ENCODE data around the gene SLC39A9. TPM values are rescaled to one million over a fixed set of nuclear protein-coding genes. Genes with fewer than 3 reads are reported as not detected.

The SLC39A9 gene
- total RNA-seq, 1 donor from 2014 or later, result 61.2 TPM

GRCh38 chr14:69372146-69372545, 26.3 kb upstream of the SLC39A9 start:
- H3K4me3 ChIP-seq, result no peak overlapping the region
- no peaks in the 10 kb centered on the region for H3K79me2 ChIP-seq (ENCODE audit: low read depth)
- no peak overlapping the region for H3K4me2 ChIP-seq
- Mint-ChIP-seq H3K4me3 (no peak overlapping the region), H3K4me1 (no peaks in the 10 kb centered on the region), H3K36me3 (peaks cover 29% of the 10 kb centered on the region), H3K9me3 (peaks cover 4% of the 10 kb centered on the region), H3K27me3 (ENCODE audit: insufficient read depth, low read depth) (no peaks in the 10 kb centered on the region), H3K27ac (no peak overlapping the region)
- TF ChIP-seq EZH2 (IDR thresholded peaks at IDR 0.05), result no peak
- no peak for TF ChIP-seq EZH2phosphoT487 (IDR thresholded peaks at IDR 0.05)
- H3K27ac ChIP-seq, result no peak overlapping the region
- peaks cover 11% of the 10 kb centered on the region for H4K20me1 ChIP-seq (ENCODE audit: low read depth)
- no peak overlapping the region for H3K9ac ChIP-seq
- DNase-seq (ENCODE audit: low spot score), result no peak
- peaks cover 6% of the 10 kb centered on the region for H3F3A ChIP-seq (ENCODE audit: low read depth)
- H3K4me1 ChIP-seq, result no peaks in the 10 kb centered on the region
- H3K36me3 ChIP-seq, result peaks cover 9% of the 10 kb centered on the region
- no peaks in the 10 kb centered on the region for H3K27me3 ChIP-seq
- H2AFZ ChIP-seq (replicated peaks), result no peak overlapping the region
- H3K9me3 ChIP-seq (ENCODE audit: low read depth), result no peaks in the 10 kb centered on the region

DNA sequence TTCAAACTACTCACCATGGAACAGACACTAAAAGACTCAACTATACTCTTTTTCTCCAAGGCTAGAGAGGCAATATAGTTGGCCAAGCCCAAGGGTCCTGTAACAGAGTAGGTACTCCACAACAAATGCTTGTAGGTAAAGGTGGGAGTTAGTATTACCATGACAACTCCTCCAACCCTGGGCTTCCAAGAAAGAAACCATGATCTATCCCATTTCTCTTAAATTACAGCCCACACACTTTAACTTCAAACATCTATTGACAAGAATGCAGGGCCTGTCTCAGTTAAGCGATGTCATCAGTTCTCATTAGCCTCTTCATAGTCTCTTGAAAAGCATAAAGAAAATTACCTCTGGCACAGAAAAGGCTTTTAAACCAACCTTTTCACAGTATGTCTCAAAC, 25.4 kb upstream of the SLC39A9 start:
- no peak overlapping the region for H3K9ac ChIP-seq
- no peak overlapping the region for H3K4me2 ChIP-seq
- no peak overlapping the region for H3K4me3 ChIP-seq
- H3K9me3 ChIP-seq (ENCODE audit: low read depth), result no peaks in the 10 kb centered on the region
- H4K20me1 ChIP-seq (ENCODE audit: low read depth), result peaks cover 11% of the 10 kb centered on the region
- no peak overlapping the region for H3K27ac ChIP-seq
- H3K4me1 ChIP-seq, result no peaks in the 10 kb centered on the region
- peaks cover 32% of the 10 kb centered on the region for H3K36me3 Mint-ChIP-seq
- no peak for TF ChIP-seq EZH2 (IDR thresholded peaks at IDR 0.05)
- TF ChIP-seq, protein P1, sequence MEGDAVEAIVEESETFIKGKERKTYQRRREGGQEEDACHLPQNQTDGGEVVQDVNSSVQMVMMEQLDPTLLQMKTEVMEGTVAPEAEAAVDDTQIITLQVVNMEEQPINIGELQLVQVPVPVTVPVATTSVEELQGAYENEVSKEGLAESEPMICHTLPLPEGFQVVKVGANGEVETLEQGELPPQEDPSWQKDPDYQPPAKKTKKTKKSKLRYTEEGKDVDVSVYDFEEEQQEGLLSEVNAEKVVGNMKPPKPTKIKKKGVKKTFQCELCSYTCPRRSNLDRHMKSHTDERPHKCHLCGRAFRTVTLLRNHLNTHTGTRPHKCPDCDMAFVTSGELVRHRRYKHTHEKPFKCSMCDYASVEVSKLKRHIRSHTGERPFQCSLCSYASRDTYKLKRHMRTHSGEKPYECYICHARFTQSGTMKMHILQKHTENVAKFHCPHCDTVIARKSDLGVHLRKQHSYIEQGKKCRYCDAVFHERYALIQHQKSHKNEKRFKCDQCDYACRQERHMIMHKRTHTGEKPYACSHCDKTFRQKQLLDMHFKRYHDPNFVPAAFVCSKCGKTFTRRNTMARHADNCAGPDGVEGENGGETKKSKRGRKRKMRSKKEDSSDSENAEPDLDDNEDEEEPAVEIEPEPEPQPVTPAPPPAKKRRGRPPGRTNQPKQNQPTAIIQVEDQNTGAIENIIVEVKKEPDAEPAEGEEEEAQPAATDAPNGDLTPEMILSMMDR (IDR thresholded peaks at IDR 0.05), result no peak
- no peak for TF ChIP-seq EZH2phosphoT487 (IDR thresholded peaks at IDR 0.05)
- peaks cover 12% of the 10 kb centered on the region for H3K36me3 ChIP-seq
- peaks cover 6% of the 10 kb centered on the region for H3F3A ChIP-seq (ENCODE audit: low read depth)
- no peak overlapping the region for H3K27ac Mint-ChIP-seq
- H3K79me2 ChIP-seq (ENCODE audit: low read depth), result no peaks in the 10 kb centered on the region
- no peak overlapping the region for H2AFZ ChIP-seq (replicated peaks)
- DNase-seq (ENCODE audit: low spot score), result no peak
- no peak overlapping the region for H3K4me3 Mint-ChIP-seq
- no peaks in the 10 kb centered on the region for H3K27me3 ChIP-seq
- peaks cover 4% of the 10 kb centered on the region for H3K9me3 Mint-ChIP-seq
- H3K4me1 Mint-ChIP-seq, result no peaks in the 10 kb centered on the region
- no peaks in the 10 kb centered on the region for H3K27me3 Mint-ChIP-seq (ENCODE audit: insufficient read depth, low read depth)

DNA sequence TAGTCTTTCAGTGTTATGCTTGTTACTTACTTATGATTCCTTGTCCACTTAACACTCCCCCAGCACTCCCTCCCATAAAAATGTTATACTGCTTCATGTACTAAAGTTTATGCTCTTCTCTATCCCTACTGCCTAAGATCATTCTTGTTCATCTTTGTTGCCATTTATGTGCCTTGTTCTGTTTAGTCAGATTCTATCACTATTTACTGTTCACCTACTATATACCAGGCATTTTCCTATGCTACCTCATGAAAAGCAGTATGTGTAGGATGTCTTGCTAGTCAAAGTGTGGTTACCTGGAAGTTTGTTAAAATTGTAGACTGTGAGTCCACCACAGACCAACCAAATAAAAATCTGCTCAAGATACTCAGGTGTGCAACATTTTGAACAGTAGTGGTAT, 24.3 kb upstream of the SLC39A9 start:
- H3K4me3 Mint-ChIP-seq, result no peak overlapping the region
- no peak overlapping the region for H3K4me3 ChIP-seq
- no peak overlapping the region for H3K27ac Mint-ChIP-seq

GRCh38 chr14:69375182-69375581, 23.3 kb upstream of the SLC39A9 start:
- Mint-ChIP-seq H3K27me3 (ENCODE audit: insufficient read depth, low read depth) (no peaks in the 10 kb centered on the region), H3K36me3 (peaks cover 38% of the 10 kb centered on the region), H3K4me1 (no peaks in the 10 kb centered on the region), H3K4me3 (no peak overlapping the region), H3K27ac (no peak overlapping the region), H3K9me3 (peaks cover 4% of the 10 kb centered on the region)
- no peak overlapping the region for H2AFZ ChIP-seq (replicated peaks)
- DNase-seq (ENCODE audit: low spot score), result no peak
- no peak overlapping the region for H3K9ac ChIP-seq
- H4K20me1 ChIP-seq (ENCODE audit: low read depth), result peaks cover 24% of the 10 kb centered on the region
- H3K4me1 ChIP-seq, result no peaks in the 10 kb centered on the region
- no peak overlapping the region for H3K27ac ChIP-seq
- peaks cover 6% of the 10 kb centered on the region for H3F3A ChIP-seq (ENCODE audit: low read depth)
- peaks cover 16% of the 10 kb centered on the region for H3K36me3 ChIP-seq
- peaks cover 7% of the 10 kb centered on the region for H3K79me2 ChIP-seq (ENCODE audit: low read depth)
- H3K4me3 ChIP-seq, result no peak overlapping the region
- H3K27me3 ChIP-seq, result no peaks in the 10 kb centered on the region
- TF ChIP-seq, protein P1 (IDR thresholded peaks at IDR 0.05), result no peak
- TF ChIP-seq EZH2phosphoT487 (IDR thresholded peaks at IDR 0.05) (no peak), EZH2 (IDR thresholded peaks at IDR 0.05) (no peak)
- H3K4me2 ChIP-seq, result no peak overlapping the region
- H3K9me3 ChIP-seq (ENCODE audit: low read depth), result no peaks in the 10 kb centered on the region

More for the DNA sequence above, 24.3 kb upstream of the SLC39A9 start:
- Histone ChIP-seq H3K9ac (no peak overlapping the region), H3K9me3 (ENCODE audit: low read depth) (no peaks in the 10 kb centered on the region), H4K20me1 (ENCODE audit: low read depth) (peaks cover 16% of the 10 kb centered on the region), H3K4me1 (no peaks in the 10 kb centered on the region), H2AFZ (replicated peaks) (no peak overlapping the region), H3K36me3 (peaks cover 16% of the 10 kb centered on the region), H3K27ac (no peak overlapping the region), H3K79me2 (ENCODE audit: low read depth) (no peaks in the 10 kb centered on the region), H3K4me2 (no peak overlapping the region), H3K27me3 (no peaks in the 10 kb centered on the region), H3F3A (ENCODE audit: low read depth) (peaks cover 6% of the 10 kb centered on the region)
- peaks cover 4% of the 10 kb centered on the region for H3K9me3 Mint-ChIP-seq
- no peak for DNase-seq (ENCODE audit: low spot score)
- TF ChIP-seq EZH2phosphoT487 (IDR thresholded peaks at IDR 0.05) (no peak), EZH2 (IDR thresholded peaks at IDR 0.05) (no peak)
- TF ChIP-seq, protein P1 (IDR thresholded peaks at IDR 0.05), result no peak
- no peaks in the 10 kb centered on the region for H3K27me3 Mint-ChIP-seq (ENCODE audit: insufficient read depth, low read depth)
- H3K4me1 Mint-ChIP-seq, result no peaks in the 10 kb centered on the region
- H3K36me3 Mint-ChIP-seq, result peaks cover 34% of the 10 kb centered on the region

All from neural progenitor cell (in vitro differentiated cells).